B cell (primary cell): Measurements from ENCODE around the gene TFAP2E. TPM values are rescaled to one million over a fixed set of nuclear protein-coding genes. Genes with fewer than 3 reads are reported as not detected.

ENCODE experiments used
- ATAC-seq: fragments of 200-7000 bp; cut with Tn5 transposase; one replicate; pipeline ENCODE4 v1.10.0; 2021; ENCODE audit warnings: low read depth, mild to moderate bottlenecking, moderate number of reproducible peaks, moderate library complexity
- CTCF ChIA-PET: fragments of 350-600 bp; sonication (Branson Sonifier 250); formaldehyde crosslinking; loops from one replicate; lab custom pipeline; 2021; ENCODE audit warnings: antibody characterized with exemption, inconsistent platforms; lab: Charles Lee
- POLR2A ChIA-PET: fragments of 350-600 bp; sonication (Branson Sonifier 250); formaldehyde crosslinking; loops from one replicate; lab custom pipeline; 2021; ENCODE audit warnings: antibody characterized with exemption; lab: Charles Lee
- DNase-seq: peaks from one replicate; pipeline ENCODE4 v3.0.0; 2013
- H2AFZ ChIP-seq: 2 replicates; pipeline ENCODE4 v1.6.1; 2012; ENCODE audit warnings: mild to moderate bottlenecking, low read depth, low read length; ENCODE audit not compliant: insufficient read depth, poor library complexity, severe bottlenecking
- H3K27ac ChIP-seq, 2 donors: 1 replicate in 1 of 2; 2 replicates in 1 of 2; pipeline ENCODE4 v1.5.1; 2012 to 2013; ENCODE audit warnings: low read length in 2 of 2, mild to moderate bottlenecking in 2 of 2, moderate library complexity in 1 of 2
- H3K27me3 ChIP-seq, 4 experiments: fragments of 200-600 bp in 1 of 4; sonication (generic) in 1 of 4; replicated peaks in 1 of 4; 1 replicate in 2 of 4; 2 replicates in 2 of 4; pipeline versions ENCODE4 v1.6.1 to v1.7.0; 2013 to 2016; ENCODE audit warnings: low read length in 3 of 4, mild to moderate bottlenecking in 2 of 4, mixed read lengths in 1 of 4, moderate library complexity in 1 of 4; ENCODE audit not compliant: insufficient read depth in 4 of 4, control insufficient read depth in 3 of 4; ENCODE audit errors: control extremely low read depth in 1 of 4
- H3K36me3 ChIP-seq, 2 experiments: replicated peaks in 1 of 2; 1 replicate in 1 of 2; 2 replicates in 1 of 2; pipeline versions ENCODE4 v1.6.1 to v1.7.1; 2013; ENCODE audit warnings: low read length in 1 of 2; ENCODE audit not compliant: insufficient read depth in 2 of 2, control insufficient read depth in 1 of 2; ENCODE audit errors: control extremely low read depth in 1 of 2, extremely low read depth in 1 of 2
- H3K4me1 ChIP-seq, 2 donors: fragments of 200-600 bp in 1 of 2; sonication (generic) in 1 of 2; 1 replicate in 1 of 2; 2 replicates in 1 of 2; pipeline versions ENCODE4 v1.5.1 to v1.6.1; 2013 to 2017; ENCODE audit warnings: low read length in 2 of 2; ENCODE audit not compliant: control insufficient read depth in 2 of 2, insufficient read depth in 2 of 2
- H3K4me2 ChIP-seq: replicated peaks from 2 replicates; pipeline ENCODE3; 2012; ENCODE audit warnings: mild to moderate bottlenecking, low read depth, low read length; ENCODE audit not compliant: poor library complexity, severe bottlenecking
- H3K4me3 ChIP-seq, 5 experiments: fragments of 200-600 bp in 1 of 5; sonication (generic) in 1 of 5; 1 replicate in 3 of 5; 2 replicates in 2 of 5; pipeline versions ENCODE4 v1.5.1 to v1.7.0; 2011 to 2016; ENCODE audit warnings: low read length in 4 of 5, mild to moderate bottlenecking in 4 of 5, low read depth in 2 of 5, control low read depth in 1 of 5, moderate library complexity in 1 of 5; ENCODE audit not compliant: insufficient read depth in 1 of 5; ENCODE audit errors: control extremely low read depth in 1 of 5, extremely low read depth in 1 of 5
- H3K79me2 ChIP-seq: fragments of 200-600 bp; sonication (generic); one replicate; pipeline ENCODE4 v1.6.0; 2016; ENCODE audit warnings: low read length; ENCODE audit not compliant: control insufficient read depth, insufficient read depth
- H3K9ac ChIP-seq: fragments of 200-600 bp; sonication (generic); 2 replicates; pipeline ENCODE4 v1.6.1; 2017; ENCODE audit warnings: mild to moderate bottlenecking, low read length, moderate library complexity
- H3K9me3 ChIP-seq, 3 donors: one replicate each; pipeline versions ENCODE4 v1.6.1 to v1.7.1; 2013; ENCODE audit warnings: low read length in 2 of 3; ENCODE audit not compliant: control insufficient read depth in 2 of 3, insufficient read depth in 1 of 3; ENCODE audit errors: control extremely low read depth in 1 of 3
- H4K20me1 ChIP-seq: 2 replicates; pipeline ENCODE4 v1.6.0; 2012; ENCODE audit warnings: mild to moderate bottlenecking, low read length; ENCODE audit not compliant: insufficient read depth, control insufficient read depth, poor library complexity, severe bottlenecking
- H3K27ac Mint-ChIP-seq: one replicate; pipeline ENCODE4 v1.8.0; 2021; ENCODE audit warnings: mixed read lengths
- H3K27me3 Mint-ChIP-seq: one replicate; pipeline ENCODE4 v1.8.0; 2021; ENCODE audit warnings: mixed read lengths
- H3K4me1 Mint-ChIP-seq: one replicate; pipeline ENCODE4 v1.8.0; 2021; ENCODE audit warnings: mixed read lengths
- H3K4me3 Mint-ChIP-seq: one replicate; pipeline ENCODE4 v1.8.0; 2021; ENCODE audit warnings: mixed read lengths
- H3K9me3 Mint-ChIP-seq: one replicate; pipeline ENCODE4 v1.8.0; 2022; ENCODE audit warnings: mixed read lengths; ENCODE audit not compliant: insufficient read depth
- CTCF ChIP-seq: fragments of 200-600 bp; IDR thresholded peaks from one replicate; pipeline ENCODE4 v1.8.0; 2022; ENCODE audit warnings: antibody characterized with exemption, mild to moderate bottlenecking
- EZH2 ChIP-seq: IDR thresholded peaks from 2 replicates; pipeline ENCODE4 v1.6.1; 2012; ENCODE audit warnings: borderline replicate concordance, low read depth, mild to moderate bottlenecking, moderate library complexity, low read length; ENCODE audit not compliant: insufficient read depth, poor library complexity, severe bottlenecking
- WGBS: methylation state at CpG from one replicate; pipeline ENCODE4 v1.1.5; 2013; ENCODE audit warnings: missing lambda C conversion rate; ENCODE audit not compliant: insufficient coverage; 5-methylcytosine and 5-hydroxymethylcytosine counted together
- intact Hi-C: fragments of 100-400 bp; cut with micrococcal nuclease; formaldehyde crosslinking; loops from one replicate; pipeline ENCODE4 v1.10.0; 2022
- polyA plus RNA-seq: library from polyadenylated mRNA; depleted of rRNA; stranded (reverse); fragments of >200 nt; gene quantifications from 2 replicates; pipeline ENCODE4 v1.2.3, GENCODE V29; 2012
- total RNA-seq, 2 donors: library from RNA; stranded (reverse); fragments of 120-200 nt in 1 of 2; gene quantifications; 1 replicate in 1 of 2; 2 replicates in 1 of 2; pipeline versions ENCODE4 v1.2.3 to v1.2.4, GENCODE V29; 2013 to 2022

Gene TFAP2E
- total and polyA plus RNA-seq, 2 donors (not counting 1 experiment from before 2014, with no cell fraction given), result 2.3 to 4.5 TPM

GRCh38 chr1:35559317-35559944, 13.7 kb upstream of the TFAP2E start:
- Mint-ChIP-seq H3K4me3 (peak overlapping the region; percentile 31), H3K4me1 (peaks cover 43% of the 10 kb centered on the region), H3K27me3 (no peaks in the 10 kb centered on the region), H3K27ac (peak overlapping the region; percentile 55), H3K9me3 (no peaks in the 10 kb centered on the region)
- peak; percentile 60 for DNase-seq
- Histone ChIP-seq H3K4me1 (peaks cover 15 to 26% of the 10 kb centered on the region in 2 donors), H4K20me1 (no peaks in the 10 kb centered on the region), H3K27ac (no peak overlapping the region), H3K9ac (no peak overlapping the region), H3K4me3 (no peak overlapping the region), H3K79me2 (peaks cover 23% of the 10 kb centered on the region), H3K27me3 (no peaks in the 10 kb centered on the region), H3K36me3 (no peaks in the 10 kb centered on the region), H3K9me3 (no peaks in the 10 kb centered on the region), H2AFZ (no peak overlapping the region), H3K4me2 (no peak overlapping the region)
- intact Hi-C loops, result loop anchor here (5.0 to 10.0 kb wide), 2 partner anchors 527 to 705 kb away; partner anchors contain the start of genes SMIM12 and ZMYM6
- WGBS, result 92% methylated on average over 5 of the region's 7 CpGs
- CTCF ChIA-PET, result interaction anchor here (0.6 to 3.9 kb wide), 5 partner anchors 8 to 267 kb away, joined by 3 to 30 read pairs (median 5); no protein-coding TSS in a partner anchor
- POLR2A ChIA-PET, result interaction anchor here (0.6 kb wide), 1 partner anchor 160 kb away, joined by 17 read pairs; no protein-coding TSS in a partner anchor
- ATAC-seq, result no peak
- TF ChIP-seq EZH2, result no peak
- TF ChIP-seq CTCF, result no peak
